Limb (tissue), 2 donors: ENCODE measurements around the gene CDH15.
A peak's percentile ranks its signal among the peaks of the same experiment; 100 is the strongest.

Source experiments
- DNase-seq, 2 donors: peaks; one replicate each; pipeline ENCODE4 v3.0.0-alpha.2; 2016; ENCODE audit errors: extremely low spot score in 2 of 2

Gene CDH15

GRCh38 chr16:89198417-89199240 lies 27.1 kb downstream of the CDH15 start:
- no peak for DNase-seq

- DNase-seq, result no peak
These were observed 27.9 kb downstream of the CDH15 start for GRCh38 chr16:89199241-89200123.

- no peak for DNase-seq
These were observed 28.7 kb downstream of the CDH15 start, which contains the start of gene SLC22A31 for GRCh38 chr16:89200124-89200849. Gene SLC22A31 (minus strand): TSS chr16:89200537. CDS start chr16:89200501, 36 bp downstream.

GRCh38 chr16:89200850-89201411 lies 29.4 kb downstream of the CDH15 start:
- peak in 1 of 2 donors; percentile 48 for DNase-seq

GRCh38 chr16:89201439-89202377 lies 30.2 kb downstream of the CDH15 start:
- peak in 1 of 2 donors; percentile 82 for DNase-seq

- DNase-seq, result no peak
These were observed 31.1 kb downstream of the CDH15 start for GRCh38 chr16:89202422-89203215.

GRCh38 chr16:89207993-89208392 lies 36.4 kb downstream of the CDH15 start:
- DNase-seq, result no peak

GRCh38 chr16:89209522-89210044 lies 38.0 kb downstream of the CDH15 start:
- DNase-seq, result no peak

- no peak for DNase-seq
These were observed 38.8 kb downstream of the CDH15 start for GRCh38 chr16:89210165-89210903.

GRCh38 chr16:89210904-89211515 lies 39.5 kb downstream of the CDH15 start:
- no peak for DNase-seq

- peak; percentile 76 to 85 for DNase-seq
These were observed 45.0 kb downstream of the CDH15 start for GRCh38 chr16:89216315-89217137.

GRCh38 chr16:89217138-89217387 lies 45.5 kb downstream of the CDH15 start:
- DNase-seq, result no peak

GRCh38 chr16:89217388-89218191 lies 46.0 kb downstream of the CDH15 start, which contains the start of gene ZNF778:
Gene ZNF778 (plus strand): TSS chr16:89217703. CDS start chr16:89221128, 3,425 bp downstream.
- peak; percentile 88 to 89 for DNase-seq

- no peak for DNase-seq
These were observed 47.8 kb downstream of the CDH15 start for GRCh38 chr16:89219365-89219764.

- no peak for DNase-seq
These were observed 50.1 kb downstream of the CDH15 start for GRCh38 chr16:89221604-89222003.

- DNase-seq, result no peak
These were observed 51.4 kb downstream of the CDH15 start for GRCh38 chr16:89222931-89223330.
